Mesenchymal stem cell (in vitro differentiated cells and primary cell): Measurements from ENCODE around the gene DNAH2.

Experiments used
- DNase-seq: peaks from one replicate; pipeline ENCODE4 v3.0.0-alpha.2; 2013
- H2AFZ ChIP-seq: one replicate; pipeline ENCODE4 v1.6.1; 2013; ENCODE audit warnings: low read depth, mild to moderate bottlenecking, control low read depth, inconsistent platforms, low read length, moderate library complexity
- H2AK5ac ChIP-seq: 2 replicates; pipeline ENCODE4 v1.6.1; 2013; ENCODE audit warnings: low read length, moderate library complexity, mild to moderate bottlenecking, inconsistent platforms; ENCODE audit not compliant: severe bottlenecking
- H2BK120ac ChIP-seq: one replicate; pipeline ENCODE4 v1.6.1; 2013; ENCODE audit warnings: low read depth, mild to moderate bottlenecking, inconsistent platforms, low read length, moderate library complexity
- H2BK12ac ChIP-seq, 2 experiments: one replicate each; pipeline ENCODE4 v1.6.1; 2013; ENCODE audit warnings: inconsistent platforms in 2 of 2, low read length in 2 of 2, mild to moderate bottlenecking in 2 of 2, moderate library complexity in 2 of 2, control low read depth in 1 of 2
- H2BK15ac ChIP-seq: one replicate; pipeline ENCODE4 v1.6.1; 2013; ENCODE audit warnings: mild to moderate bottlenecking, low read depth, inconsistent platforms; ENCODE audit not compliant: poor library complexity, severe bottlenecking
- H2BK5ac ChIP-seq: 2 replicates; pipeline ENCODE4 v1.6.1; 2013; ENCODE audit warnings: low read depth, mild to moderate bottlenecking, low read length, control low read depth, inconsistent platforms; ENCODE audit not compliant: poor library complexity, severe bottlenecking
- H3K14ac ChIP-seq, 2 experiments: one replicate each; pipeline ENCODE4 v1.6.1; 2013; ENCODE audit warnings: inconsistent platforms in 2 of 2, low read length in 2 of 2, control low read depth in 1 of 2, mild to moderate bottlenecking in 1 of 2, moderate library complexity in 1 of 2
- H3K18ac ChIP-seq, 2 experiments: one replicate each; pipeline ENCODE4 v1.6.1; 2013; ENCODE audit warnings: inconsistent platforms in 2 of 2, low read length in 2 of 2, control low read depth in 1 of 2, low read depth in 1 of 2, mild to moderate bottlenecking in 1 of 2
- H3K23ac ChIP-seq, 2 experiments: one replicate each; pipeline ENCODE4 v1.6.1; 2013; ENCODE audit warnings: inconsistent platforms in 2 of 2, low read length in 2 of 2, mild to moderate bottlenecking in 2 of 2, moderate library complexity in 2 of 2, control low read depth in 1 of 2
- H3K27ac ChIP-seq: 2 replicates; pipeline ENCODE4 v1.5.1; 2013; ENCODE audit warnings: mild to moderate bottlenecking, moderate library complexity, low read length, control low read depth, inconsistent platforms; ENCODE audit not compliant: poor library complexity, severe bottlenecking
- H3K27me3 ChIP-seq, 2 experiments: 2 replicates each; pipeline versions ENCODE4 v1.6.1 to v1.7.0; 2013; ENCODE audit warnings: low read length in 2 of 2, mild to moderate bottlenecking in 2 of 2, moderate library complexity in 2 of 2, control low read depth in 1 of 2, inconsistent platforms in 1 of 2; ENCODE audit not compliant: control insufficient read depth in 1 of 2, insufficient read depth in 1 of 2
- H3K36me3 ChIP-seq, 2 experiments: 2 replicates each; pipeline versions ENCODE4 v1.6.1 to v1.7.0; 2013; ENCODE audit warnings: low read length in 2 of 2, control low read depth in 1 of 2, inconsistent platforms in 1 of 2, low read depth in 1 of 2, mild to moderate bottlenecking in 1 of 2; ENCODE audit not compliant: insufficient read depth in 2 of 2, control insufficient read depth in 1 of 2
- H3K4ac ChIP-seq, 2 experiments: one replicate each; pipeline ENCODE4 v1.6.1; 2013; ENCODE audit warnings: inconsistent platforms in 2 of 2, low read length in 2 of 2, mild to moderate bottlenecking in 2 of 2, moderate library complexity in 2 of 2, control low read depth in 1 of 2, low read depth in 1 of 2
- H3K4me1 ChIP-seq: 2 replicates; pipeline ENCODE4 v1.6.1; 2013; ENCODE audit warnings: low read depth, low read length, control low read depth; ENCODE audit not compliant: control insufficient read depth, insufficient read depth
- H3K4me2 ChIP-seq: 2 replicates; pipeline ENCODE4 v1.6.1; 2013; ENCODE audit warnings: low read length, mild to moderate bottlenecking, inconsistent platforms; ENCODE audit not compliant: poor library complexity, severe bottlenecking
- H3K4me3 ChIP-seq, 2 experiments: 2 replicates each; pipeline versions ENCODE4 v1.5.1 to v1.7.0; 2013; ENCODE audit warnings: low read length in 2 of 2, mild to moderate bottlenecking in 2 of 2, control low read depth in 1 of 2, low read depth in 1 of 2; ENCODE audit not compliant: insufficient read depth in 1 of 2
- H3K79me1 ChIP-seq: replicated peaks from 2 replicates; pipeline ENCODE4 v1.6.1; 2013; ENCODE audit warnings: mild to moderate bottlenecking, control low read depth, low read length, inconsistent platforms; ENCODE audit not compliant: poor library complexity, severe bottlenecking
- H3K9ac ChIP-seq: 2 replicates; pipeline ENCODE4 v1.7.0; 2013; ENCODE audit warnings: mild to moderate bottlenecking, low read length, moderate library complexity
- H3K9me3 ChIP-seq: 2 replicates; pipeline ENCODE4 v1.7.0; 2013; ENCODE audit warnings: mild to moderate bottlenecking, low read length; ENCODE audit not compliant: control insufficient read depth
- H4K8ac ChIP-seq: one replicate; pipeline ENCODE4 v1.6.1; 2013; ENCODE audit warnings: inconsistent platforms, mild to moderate bottlenecking, low read length, moderate library complexity
- H4K91ac ChIP-seq: one replicate; pipeline ENCODE4 v1.6.1; 2013; ENCODE audit warnings: mild to moderate bottlenecking, low read length, inconsistent platforms
- WGBS: methylation state at CpG from one replicate; pipeline ENCODE4 v1.1.7; 2013; ENCODE audit warnings: mixed read lengths; 5-methylcytosine and 5-hydroxymethylcytosine counted together

DNAH2 gene

GRCh38 chr17:7715936-7716886, 1.3 kb upstream of the DNAH2 start:
- H3K36me3 ChIP-seq, result no peaks in the 10 kb centered on the region
- peak overlapping the region; percentile 76 for H3K9ac ChIP-seq
- peaks cover 5% of the 10 kb centered on the region for H3K79me1 ChIP-seq
- H3K4me2 ChIP-seq, result peak overlapping the region; percentile 97
- no peak for DNase-seq
- H4K8ac ChIP-seq, result peak overlapping the region; percentile 91
- peaks cover 42 to 83% of the 10 kb centered on the region in 2 experiments for H3K27me3 ChIP-seq
- peak overlapping the region in 1 of 2 experiments; percentile 76 for H3K23ac ChIP-seq
- peak overlapping the region; percentile 45 for H2BK120ac ChIP-seq
- 37% methylated on average over 13 of the region's 20 CpGs for WGBS
- H3K18ac ChIP-seq, result peak overlapping the region; percentile 82 to 83
- H3K14ac ChIP-seq, result peak overlapping the region in 1 of 2 experiments; percentile 76
- H3K9me3 ChIP-seq, result no peaks in the 10 kb centered on the region
- H4K91ac ChIP-seq, result peak overlapping the region; percentile 65
- no peak overlapping the region for H2BK5ac ChIP-seq
- H2BK12ac ChIP-seq, result peak overlapping the region in 1 of 2 experiments; percentile 47
- H3K4me3 ChIP-seq, result peak overlapping the region; percentile 79
- peaks cover 13% of the 10 kb centered on the region for H3K4me1 ChIP-seq
- peak overlapping the region; percentile 9 for H2BK15ac ChIP-seq
- peak overlapping the region; percentile 30 for H3K27ac ChIP-seq
- peak overlapping the region; percentile 36 to 94 for H3K4ac ChIP-seq
- H2AK5ac ChIP-seq, result peak overlapping the region; percentile 71
- H2AFZ ChIP-seq, result peak overlapping the region; percentile 73

GRCh38 chr17:7717756-7718350, 309 bp downstream of the DNAH2 start:
- 10% methylated on average over 16 of the region's 16 CpGs for WGBS

GRCh38 chr17:7719661-7720060, 2.1 kb downstream of the DNAH2 start:
- no peak overlapping the region for H3K23ac ChIP-seq
- no peak overlapping the region for H3K4me3 ChIP-seq
- no peak overlapping the region for H4K8ac ChIP-seq
- H2AK5ac ChIP-seq, result no peak overlapping the region
- no peak overlapping the region for H3K9ac ChIP-seq
- no peak overlapping the region for H3K4ac ChIP-seq
- 89% methylated on average over 9 of the region's 9 CpGs for WGBS
- H3K27ac ChIP-seq, result no peak overlapping the region
- peaks cover 42 to 72% of the 10 kb centered on the region in 2 experiments for H3K27me3 ChIP-seq
- no peak overlapping the region for H3K14ac ChIP-seq
- H3K18ac ChIP-seq, result no peak overlapping the region
- H3K79me1 ChIP-seq, result peaks cover 5% of the 10 kb centered on the region
- H2BK12ac ChIP-seq, result no peak overlapping the region
- no peak overlapping the region for H2AFZ ChIP-seq
- H2BK5ac ChIP-seq, result no peak overlapping the region
- H4K91ac ChIP-seq, result no peak overlapping the region
- no peak overlapping the region for H2BK120ac ChIP-seq
- no peak overlapping the region for H2BK15ac ChIP-seq
- no peaks in the 10 kb centered on the region for H3K36me3 ChIP-seq
- H3K4me1 ChIP-seq, result peaks cover 10% of the 10 kb centered on the region
- H3K9me3 ChIP-seq, result no peaks in the 10 kb centered on the region
- no peak for DNase-seq
- no peak overlapping the region for H3K4me2 ChIP-seq

More at GRCh38 chr17:7717756-7718350, 309 bp downstream of the DNAH2 start:
- Histone ChIP-seq H4K8ac (peak overlapping the region; percentile 7), H3K9ac (peak overlapping the region; percentile 76), H3K4me3 (peak overlapping the region; percentile 79), H4K91ac (no peak overlapping the region), H3K27me3 (peaks cover 38 to 79% of the 10 kb centered on the region in 2 experiments), H2AFZ (peak overlapping the region; percentile 83), H2BK120ac (no peak overlapping the region), H2AK5ac (no peak overlapping the region), H3K4me2 (peak overlapping the region; percentile 97), H3K4ac (no peak overlapping the region), H3K27ac (no peak overlapping the region), H3K23ac (peak overlapping the region in 1 of 2 experiments; percentile 38), H2BK15ac (no peak overlapping the region), H3K9me3 (no peaks in the 10 kb centered on the region), H2BK5ac (no peak overlapping the region), H3K4me1 (peaks cover 10% of the 10 kb centered on the region), H3K36me3 (no peaks in the 10 kb centered on the region), H3K18ac (peak overlapping the region; percentile 29 to 74), H3K14ac (peak overlapping the region in 1 of 2 experiments; percentile 63), H3K79me1 (peaks cover 5% of the 10 kb centered on the region), H2BK12ac (peak overlapping the region in 1 of 2 experiments; percentile 48)
- peak; percentile 56 for DNase-seq

- Histone ChIP-seq H3K27me3 (peaks cover 42 to 68% of the 10 kb centered on the region in 2 experiments), H3K4ac (no peak overlapping the region), H3K14ac (peak overlapping the region in 1 of 2 experiments; percentile 6), H3K27ac (no peak overlapping the region), H2AK5ac (no peak overlapping the region), H3K4me1 (peaks cover 10% of the 10 kb centered on the region), H3K9ac (no peak overlapping the region), H3K79me1 (peaks cover 5% of the 10 kb centered on the region), H3K36me3 (no peaks in the 10 kb centered on the region), H4K91ac (no peak overlapping the region), H2AFZ (no peak overlapping the region), H3K9me3 (no peaks in the 10 kb centered on the region), H2BK120ac (no peak overlapping the region), H3K18ac (no peak overlapping the region), H3K4me3 (no peak overlapping the region), H4K8ac (no peak overlapping the region), H2BK12ac (no peak overlapping the region), H2BK15ac (no peak overlapping the region), H3K23ac (no peak overlapping the region), H3K4me2 (no peak overlapping the region), H2BK5ac (no peak overlapping the region)
- DNase-seq, result no peak
- WGBS, result 69% methylated on average over 4 of the region's 4 CpGs
Measured at GRCh38 chr17:7720125-7720524, 2.6 kb downstream of the DNAH2 start.
